Calu3 (cell line): ENCODE results near the gene ALG11. TPM values are rescaled to one million over a fixed set of nuclear protein-coding genes. Genes with fewer than 3 reads are reported as not detected.

Experiments used
- BruUV-seq: library from RNA; stranded (reverse); fragments of 400-500 nt; replicated peaks from 2 replicates; lab custom pipeline; 2021; lab: Mats Ljungman, UMichigan
- CTCF ChIA-PET: fragments of 300-600 bp; sonication (Branson Sonifier 250); formaldehyde crosslinking; loops from one replicate; lab custom pipeline; 2022; ENCODE audit warnings: antibody characterized with exemption; lab: Charles Lee
- DNase-seq: peaks from one replicate; pipeline ENCODE4 v3.0.0; 2022
- H3K27ac Mint-ChIP-seq: one replicate; pipeline ENCODE4 v1.8.0; 2022; ENCODE audit warnings: mixed read lengths; ENCODE audit not compliant: unreplicated experiment
- H3K27me3 Mint-ChIP-seq: one replicate; pipeline ENCODE4 v1.8.0; 2022; ENCODE audit warnings: mixed read lengths; ENCODE audit not compliant: unreplicated experiment
- H3K36me3 Mint-ChIP-seq: one replicate; pipeline ENCODE4 v1.8.0; 2022; ENCODE audit warnings: mild to moderate bottlenecking, moderate library complexity, mixed read lengths; ENCODE audit not compliant: insufficient read depth, unreplicated experiment
- H3K4me1 Mint-ChIP-seq: one replicate; pipeline ENCODE4 v1.8.0; 2022; ENCODE audit warnings: mild to moderate bottlenecking, low read depth, mixed read lengths; ENCODE audit not compliant: unreplicated experiment
- H3K4me3 Mint-ChIP-seq: one replicate; pipeline ENCODE4 v1.8.0; 2022; ENCODE audit warnings: mild to moderate bottlenecking, low read depth, moderate library complexity, mixed read lengths; ENCODE audit not compliant: unreplicated experiment
- H3K9me3 Mint-ChIP-seq: one replicate; pipeline ENCODE4 v1.8.0; 2022; ENCODE audit warnings: low read depth, mixed read lengths; ENCODE audit not compliant: unreplicated experiment
- CTCF ChIP-seq: fragments of 200-600 bp; IDR thresholded peaks from one replicate; pipeline ENCODE4 v1.8.0; 2022; ENCODE audit warnings: antibody characterized with exemption; ENCODE audit not compliant: unreplicated experiment
- intact Hi-C: fragments of 100-400 bp; cut with micrococcal nuclease; formaldehyde crosslinking; loops from one replicate; pipeline ENCODE4 v1.10.0; 2022; ENCODE audit not compliant: unreplicated experiment
- total RNA-seq: library from RNA; stranded (reverse); gene quantifications from 2 replicates; pipeline ENCODE4 v1.2.3, GENCODE V29; 2022

ALG11 gene
- total RNA-seq, 1 experiment from 2014 or later = 34.3 TPM

GRCh38 chr13:51995677-51996551 is 16.3 kb upstream of the ALG11 start:
- no peaks in the 10 kb centered on the region for H3K36me3 Mint-ChIP-seq
- intact Hi-C loops = no loop called here
- BruUV-seq = no TSS peak
- H3K9me3 Mint-ChIP-seq = no peaks in the 10 kb centered on the region
- H3K27me3 Mint-ChIP-seq = peaks cover 22% of the 10 kb centered on the region
- TF ChIP-seq CTCF = no peak
- no peak for DNase-seq
- no peak overlapping the region for H3K4me3 Mint-ChIP-seq
- CTCF ChIA-PET = no interaction called here
- peaks cover 24% of the 10 kb centered on the region for H3K4me1 Mint-ChIP-seq
- H3K27ac Mint-ChIP-seq = no peak overlapping the region

GRCh38 chr13:51996641-51997040 is 15.6 kb upstream of the ALG11 start:
- Mint-ChIP-seq H3K36me3 (no peaks in the 10 kb centered on the region), H3K27me3 (peaks cover 29% of the 10 kb centered on the region), H3K4me1 (peaks cover 32% of the 10 kb centered on the region), H3K27ac (no peak overlapping the region), H3K4me3 (no peak overlapping the region), H3K9me3 (no peaks in the 10 kb centered on the region)
- CTCF ChIA-PET = no interaction called here
- no peak for DNase-seq
- TF ChIP-seq CTCF = no peak
- no TSS peak for BruUV-seq
- intact Hi-C loops = no loop called here

- no peak for DNase-seq
- Mint-ChIP-seq H3K36me3 (no peaks in the 10 kb centered on the region), H3K4me3 (no peak overlapping the region), H3K27me3 (peaks cover 29% of the 10 kb centered on the region), H3K9me3 (no peaks in the 10 kb centered on the region), H3K4me1 (peaks cover 34% of the 10 kb centered on the region), H3K27ac (no peak overlapping the region)
- no TSS peak for BruUV-seq
- intact Hi-C loops = no loop called here
- CTCF ChIA-PET = no interaction called here
- TF ChIP-seq CTCF = no peak
Observed at GRCh38 chr13:51997186-51997585, 15.0 kb upstream of the ALG11 start.

- intact Hi-C loops = no loop called here
- H3K4me3 Mint-ChIP-seq = no peak overlapping the region
- peak; percentile 6 for DNase-seq
- TF ChIP-seq CTCF = no peak
- H3K27ac Mint-ChIP-seq = no peak overlapping the region
- CTCF ChIA-PET = no interaction called here
- no peaks in the 10 kb centered on the region for H3K36me3 Mint-ChIP-seq
- H3K4me1 Mint-ChIP-seq = peaks cover 34% of the 10 kb centered on the region
- H3K9me3 Mint-ChIP-seq = no peaks in the 10 kb centered on the region
- BruUV-seq = no TSS peak
- H3K27me3 Mint-ChIP-seq = peaks cover 29% of the 10 kb centered on the region
Observed at GRCh38 chr13:51997641-51998330, 14.4 kb upstream of the ALG11 start.
